A673 (cell line): Measurements from ENCODE around the gene SCN9A. TPM values are rescaled to one million over a fixed set of nuclear protein-coding genes. Genes with fewer than 3 reads are reported as not detected.

ENCODE experiments used
- BruUV-seq: library from RNA; stranded (reverse); fragments of 400-500 nt; replicated peaks from 2 replicates; lab custom pipeline; 2021; lab: Mats Ljungman, UMichigan
- CTCF ChIA-PET: fragments of 300-600 bp; sonication (Branson Sonifier 250); formaldehyde crosslinking; loops from one replicate; lab custom pipeline; 2022; ENCODE audit warnings: antibody characterized with exemption; lab: Charles Lee
- POLR2A ChIA-PET: fragments of 300-600 bp; sonication (Branson Sonifier 250); formaldehyde crosslinking; loops from one replicate; lab custom pipeline; 2022; ENCODE audit warnings: antibody characterized with exemption; ENCODE audit not compliant: low non-redundant PET; lab: Charles Lee
- DNase-seq: peaks from one replicate; pipeline ENCODE4 v3.0.0-alpha.2; 2015; ENCODE audit warnings: low spot score
- H3K27ac ChIP-seq: fragments of 200-600 bp; sonication (generic); 2 replicates; pipeline ENCODE4 v1.5.1; 2016; ENCODE audit warnings: mixed run types, low read depth, mild to moderate bottlenecking, mixed read lengths, antibody characterized with exemption, low read length; ENCODE audit not compliant: poor library complexity, severe bottlenecking
- H3K27me3 ChIP-seq: fragments of 200-600 bp; sonication (generic); replicated peaks from 2 replicates; pipeline ENCODE4 v1.6.1; 2017; ENCODE audit warnings: mixed run types, low read depth, mild to moderate bottlenecking, mixed read lengths, antibody characterized with exemption, low read length; ENCODE audit not compliant: insufficient read depth, poor library complexity
- H3K36me3 ChIP-seq: fragments of 200-600 bp; sonication (generic); 2 replicates; pipeline ENCODE4 v1.6.1; 2016; ENCODE audit warnings: mixed run types, mild to moderate bottlenecking, mixed read lengths, antibody characterized with exemption, low read length; ENCODE audit not compliant: insufficient read depth, poor library complexity, severe bottlenecking
- H3K4me1 ChIP-seq: fragments of 200-600 bp; sonication (generic); 2 replicates; pipeline ENCODE4 v1.6.1; 2017; ENCODE audit warnings: mixed run types, mild to moderate bottlenecking, mixed read lengths, antibody characterized with exemption, low read length; ENCODE audit not compliant: insufficient read depth, poor library complexity, severe bottlenecking
- H3K4me3 ChIP-seq: fragments of 200-600 bp; sonication (generic); 2 replicates; pipeline ENCODE4 v1.5.1; 2016; ENCODE audit warnings: low read depth, mixed run types, mild to moderate bottlenecking, mixed read lengths, low read length; ENCODE audit not compliant: poor library complexity, severe bottlenecking
- H3K9me3 ChIP-seq: fragments of 200-600 bp; sonication (generic); 2 replicates; pipeline ENCODE4 v1.6.1; 2016; ENCODE audit warnings: mixed run types, low read depth, mild to moderate bottlenecking, mixed read lengths, antibody characterized with exemption, low read length; ENCODE audit not compliant: poor library complexity, severe bottlenecking
- EZH2 ChIP-seq: fragments of 200-600 bp; sonication (generic); IDR thresholded peaks from 2 replicates; pipeline ENCODE4 v1.6.1; 2017; ENCODE audit warnings: borderline replicate concordance, low read depth, mild to moderate bottlenecking, mixed read lengths, antibody characterized with exemption, low read length; ENCODE audit not compliant: poor library complexity, severe bottlenecking
- intact Hi-C: fragments of 100-400 bp; cut with micrococcal nuclease; formaldehyde crosslinking; loops from one replicate; pipeline ENCODE4 v1.10.0; 2022; ENCODE audit not compliant: unreplicated experiment
- total RNA-seq: library from RNA; stranded (reverse); gene quantifications from 2 replicates; pipeline ENCODE4 v1.2.3, GENCODE V29; 2021
- TF ChIP-seq, protein P1 (sequence below): fragments of 300-800, 200-600 bp; sonication (generic); conservative IDR thresholded peaks from 2 replicates; pipeline ENCODE4 v1.5.1; 2017; ENCODE audit warnings: low read depth, mild to moderate bottlenecking, antibody characterized with exemption, low read length, moderate library complexity, mixed read lengths

SCN9A gene
- total RNA-seq, 1 experiment from 2014 or later = 3.5 TPM

GRCh38 chr2:166233244-166233643 is 142.5 kb downstream of the SCN9A start:
- TF ChIP-seq, protein P1, sequence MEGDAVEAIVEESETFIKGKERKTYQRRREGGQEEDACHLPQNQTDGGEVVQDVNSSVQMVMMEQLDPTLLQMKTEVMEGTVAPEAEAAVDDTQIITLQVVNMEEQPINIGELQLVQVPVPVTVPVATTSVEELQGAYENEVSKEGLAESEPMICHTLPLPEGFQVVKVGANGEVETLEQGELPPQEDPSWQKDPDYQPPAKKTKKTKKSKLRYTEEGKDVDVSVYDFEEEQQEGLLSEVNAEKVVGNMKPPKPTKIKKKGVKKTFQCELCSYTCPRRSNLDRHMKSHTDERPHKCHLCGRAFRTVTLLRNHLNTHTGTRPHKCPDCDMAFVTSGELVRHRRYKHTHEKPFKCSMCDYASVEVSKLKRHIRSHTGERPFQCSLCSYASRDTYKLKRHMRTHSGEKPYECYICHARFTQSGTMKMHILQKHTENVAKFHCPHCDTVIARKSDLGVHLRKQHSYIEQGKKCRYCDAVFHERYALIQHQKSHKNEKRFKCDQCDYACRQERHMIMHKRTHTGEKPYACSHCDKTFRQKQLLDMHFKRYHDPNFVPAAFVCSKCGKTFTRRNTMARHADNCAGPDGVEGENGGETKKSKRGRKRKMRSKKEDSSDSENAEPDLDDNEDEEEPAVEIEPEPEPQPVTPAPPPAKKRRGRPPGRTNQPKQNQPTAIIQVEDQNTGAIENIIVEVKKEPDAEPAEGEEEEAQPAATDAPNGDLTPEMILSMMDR = no peak
- no peak for TF ChIP-seq EZH2
- no peak for DNase-seq
- Histone ChIP-seq H3K4me1 (no peaks in the 10 kb centered on the region), H3K4me3 (no peak overlapping the region), H3K36me3 (no peaks in the 10 kb centered on the region), H3K27me3 (no peaks in the 10 kb centered on the region), H3K27ac (no peak overlapping the region), H3K9me3 (no peaks in the 10 kb centered on the region)
- ChIA-PET CTCF (no interaction called here), POLR2A (no interaction called here)
- intact Hi-C loops = no loop called here
- BruUV-seq = no TSS peak

DNA sequence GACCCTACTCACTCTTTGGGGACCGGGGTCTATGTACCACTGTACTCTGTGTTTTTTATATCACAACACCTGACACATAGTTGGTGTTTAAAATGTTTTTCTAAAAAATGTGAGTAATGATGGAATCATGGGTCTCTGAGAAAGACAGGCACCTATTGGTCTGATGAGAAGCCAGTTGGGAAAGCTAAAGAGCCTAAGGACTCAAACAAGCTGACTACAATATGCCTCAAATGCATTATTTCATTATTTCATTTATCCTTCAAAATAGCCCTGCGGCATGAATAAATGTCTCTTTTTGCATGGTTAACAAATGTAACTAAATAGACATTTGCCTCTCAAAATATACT is 145.0 kb downstream of the SCN9A start:
- H3K4me1 ChIP-seq = no peaks in the 10 kb centered on the region
- ChIA-PET CTCF (no interaction called here), POLR2A (no interaction called here)
- H3K27ac ChIP-seq = no peak overlapping the region
- H3K36me3 ChIP-seq = no peaks in the 10 kb centered on the region
- H3K27me3 ChIP-seq = no peaks in the 10 kb centered on the region
- no TSS peak for BruUV-seq
- H3K4me3 ChIP-seq = no peak overlapping the region
- intact Hi-C loops = no loop called here
- no peak for TF ChIP-seq EZH2
- TF ChIP-seq, protein P1 = no peak
- no peaks in the 10 kb centered on the region for H3K9me3 ChIP-seq
- no peak for DNase-seq

- Histone ChIP-seq H3K27me3 (no peaks in the 10 kb centered on the region), H3K4me3 (no peak overlapping the region), H3K27ac (no peak overlapping the region), H3K36me3 (no peaks in the 10 kb centered on the region), H3K9me3 (no peaks in the 10 kb centered on the region), H3K4me1 (no peaks in the 10 kb centered on the region)
- no TSS peak for BruUV-seq
- ChIA-PET POLR2A (no interaction called here), CTCF (no interaction called here)
- intact Hi-C loops = no loop called here
- DNase-seq = no peak
- TF ChIP-seq, protein P1 = no peak
- TF ChIP-seq EZH2 = no peak
Observed at GRCh38 chr2:166230024-166230723, 145.6 kb downstream of the SCN9A start.
